ENCODE data around the gene XPNPEP1.
"Not testable (repeated sequence)": the region's sequence is repeated elsewhere in the genome, so short reads cannot be mapped to it uniquely, and the experiment has no call there.

XPNPEP1 gene

GRCh38 chr10:109922358-109922975 lies 844 bp downstream of the XPNPEP1 start:
- no peak for DNase-seq

- DNase-seq = no peak
Observed at GRCh38 chr10:109920016-109920415, 3.3 kb downstream of the XPNPEP1 start.

GRCh38 chr10:109919220-109919619 lies 4.1 kb downstream of the XPNPEP1 start:
- no peak for DNase-seq

- DNase-seq = not testable (repeated sequence)
Observed at GRCh38 chr10:109918707-109919106, 4.6 kb downstream of the XPNPEP1 start.

GRCh38 chr10:109915566-109915965 lies 7.7 kb downstream of the XPNPEP1 start:
- DNase-seq = no peak

- DNase-seq = no peak
Observed at GRCh38 chr10:109914966-109915365, 8.3 kb downstream of the XPNPEP1 start.

- no peak for DNase-seq
Observed at GRCh38 chr10:109913306-109913892, 9.9 kb downstream of the XPNPEP1 start.

- DNase-seq = no peak
Observed at GRCh38 chr10:109912335-109913281, 10.7 kb downstream of the XPNPEP1 start.

GRCh38 chr10:109911903-109912302 lies 11.4 kb downstream of the XPNPEP1 start:
- no peak for DNase-seq

- no peak for DNase-seq
Observed at GRCh38 chr10:109906316-109906715, 17.0 kb downstream of the XPNPEP1 start.

- no peak for DNase-seq
Observed at GRCh38 chr10:109904397-109904796, 18.9 kb downstream of the XPNPEP1 start.

GRCh38 chr10:109902992-109903947 lies 20.0 kb downstream of the XPNPEP1 start:
- DNase-seq = no peak

GRCh38 chr10:109899356-109900331 lies 23.7 kb downstream of the XPNPEP1 start:
- DNase-seq = no peak

- no peak for DNase-seq
Observed at GRCh38 chr10:109898666-109899355, 24.5 kb downstream of the XPNPEP1 start.

GRCh38 chr10:109898007-109898406 lies 25.3 kb downstream of the XPNPEP1 start:
- no peak for DNase-seq

GRCh38 chr10:109895848-109896247 lies 27.5 kb downstream of the XPNPEP1 start:
- DNase-seq = no peak

- DNase-seq = no peak
Observed at GRCh38 chr10:109895095-109895818, 28.1 kb downstream of the XPNPEP1 start.

GRCh38 chr10:109894516-109894915 lies 28.8 kb downstream of the XPNPEP1 start:
- no peak for DNase-seq

- DNase-seq = no peak
Observed at GRCh38 chr10:109893386-109893785, 29.9 kb downstream of the XPNPEP1 start.

- DNase-seq = no peak
Observed at GRCh38 chr10:109892931-109893330, 30.4 kb downstream of the XPNPEP1 start.

Measured in NCI-H2227 treated with DMSO at 0.1 percent for 48 hours (cell line).